GM19043 (cell line): ENCODE data around the gene ZBED4.

Experiments
- ATAC-seq: cut with Tn5 transposase; IDR thresholded peaks from one replicate; pipeline ENCODE4 v1.9.1; 2021; ENCODE audit warnings: low read depth; ENCODE audit not compliant: unreplicated experiment

The ZBED4 gene

GRCh38 chr22:49853981-49854831 is 562 bp downstream of the ZBED4 start:
- peak; percentile 26 for ATAC-seq

- ATAC-seq, result no peak
Measured at GRCh38 chr22:49855251-49855911, 1.7 kb downstream of the ZBED4 start.

GRCh38 chr22:49856343-49856742 is 2.7 kb downstream of the ZBED4 start:
- ATAC-seq, result no peak

DNA sequence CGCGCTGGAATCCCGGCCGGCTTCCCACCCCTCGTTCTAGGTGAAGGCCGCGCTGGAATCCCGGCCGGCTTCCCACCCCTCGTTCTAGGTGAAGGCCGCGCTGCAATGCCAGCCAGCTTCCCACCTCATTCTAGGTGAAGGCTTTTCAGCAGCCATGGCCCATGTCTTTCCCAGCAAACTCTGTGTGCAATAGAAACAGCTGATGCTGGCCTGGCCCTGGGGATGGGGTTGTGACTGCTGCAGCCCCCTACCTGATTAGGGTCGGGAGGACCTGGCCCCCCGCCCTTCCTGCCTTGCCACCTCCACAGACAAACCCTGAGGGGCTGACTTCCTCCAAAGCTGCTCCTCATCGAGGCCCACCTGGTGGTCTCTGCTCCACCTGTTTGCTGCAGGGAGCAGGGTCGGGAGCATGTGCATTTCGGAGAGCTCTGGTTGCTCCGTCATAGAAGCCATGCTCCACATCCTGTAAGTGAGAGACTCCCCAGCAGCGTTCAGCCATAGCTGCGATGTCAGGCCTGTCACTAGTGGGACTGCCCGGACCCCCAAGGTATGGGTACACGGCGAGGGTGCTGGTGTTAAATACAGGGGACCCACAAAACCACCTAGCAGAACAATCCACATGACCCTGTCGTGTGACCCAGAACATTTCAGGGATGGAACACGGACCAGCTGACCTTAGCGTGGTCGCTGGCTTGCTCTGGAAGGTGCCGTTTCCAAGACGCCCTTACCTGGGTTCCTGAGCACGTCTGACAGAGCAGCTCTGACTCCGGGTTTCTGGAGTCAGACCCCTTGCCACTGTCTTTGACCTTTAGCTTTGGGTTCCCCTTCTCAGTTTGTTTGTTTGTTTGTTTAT is 3.3 kb downstream of the ZBED4 start:
- ATAC-seq, result no peak

GRCh38 chr22:49858827-49859226 is 5.2 kb downstream of the ZBED4 start:
- no peak for ATAC-seq

DNA sequence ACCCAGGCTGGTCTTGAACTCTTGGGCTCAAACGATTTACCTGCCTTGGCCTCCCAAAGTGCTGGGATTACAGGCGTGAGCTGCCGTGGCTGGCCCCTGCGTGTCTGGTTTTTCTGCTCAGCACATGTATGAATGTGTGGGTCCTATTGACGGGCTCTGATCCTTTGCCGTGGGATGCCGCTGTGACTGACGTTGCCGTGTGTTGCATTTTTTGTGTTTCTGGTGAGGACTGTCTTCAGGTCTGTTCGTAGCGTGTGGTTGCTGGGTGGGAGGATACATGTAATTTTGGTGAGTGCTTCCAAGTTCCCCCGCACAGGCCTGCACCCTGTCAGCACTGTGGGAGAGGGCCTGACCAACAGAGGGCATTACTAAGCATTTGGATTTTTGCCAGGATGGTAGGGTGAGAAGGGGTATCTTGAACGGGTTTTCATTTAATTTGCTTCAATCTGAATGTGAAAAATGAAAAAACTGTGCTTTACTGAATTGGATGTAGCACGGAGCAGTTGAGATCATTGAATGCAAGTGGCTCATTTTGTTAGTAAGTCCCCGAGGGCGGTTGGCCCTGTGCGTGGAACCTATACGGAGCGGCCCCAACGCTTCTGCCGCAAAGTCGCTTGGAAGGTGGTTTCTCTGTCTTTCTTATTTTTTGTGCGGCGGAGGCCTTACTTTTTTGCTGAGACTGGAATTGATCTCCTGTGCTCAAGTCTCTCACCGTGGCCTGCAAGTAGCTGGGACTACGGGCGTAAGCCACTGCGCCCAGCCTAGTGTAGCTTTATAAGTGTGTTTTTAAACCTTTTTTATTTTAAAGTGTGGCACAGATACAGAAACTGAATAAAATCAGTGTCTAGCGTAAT is 8.2 kb downstream of the ZBED4 start:
- no peak for ATAC-seq

DNA sequence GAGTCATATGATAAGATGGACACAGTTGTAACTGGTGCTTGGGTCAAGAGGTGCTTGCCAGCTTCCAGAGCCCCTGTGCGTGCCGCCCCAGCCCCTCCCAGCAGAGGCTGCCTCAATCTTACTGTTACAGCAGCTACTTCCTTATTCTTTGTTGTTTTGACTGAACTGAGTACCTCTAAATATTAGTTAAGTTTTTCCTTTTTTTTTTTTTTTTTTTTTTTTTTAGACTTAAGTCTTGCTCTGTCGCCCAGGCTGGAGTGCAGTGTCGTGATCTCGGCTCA is 8.8 kb downstream of the ZBED4 start:
- no peak for ATAC-seq

- no peak for ATAC-seq
Measured at GRCh38 chr22:49863931-49864330, 10.3 kb downstream of the ZBED4 start.

GRCh38 chr22:49865156-49865555 is 11.5 kb downstream of the ZBED4 start:
- ATAC-seq, result no peak

DNA sequence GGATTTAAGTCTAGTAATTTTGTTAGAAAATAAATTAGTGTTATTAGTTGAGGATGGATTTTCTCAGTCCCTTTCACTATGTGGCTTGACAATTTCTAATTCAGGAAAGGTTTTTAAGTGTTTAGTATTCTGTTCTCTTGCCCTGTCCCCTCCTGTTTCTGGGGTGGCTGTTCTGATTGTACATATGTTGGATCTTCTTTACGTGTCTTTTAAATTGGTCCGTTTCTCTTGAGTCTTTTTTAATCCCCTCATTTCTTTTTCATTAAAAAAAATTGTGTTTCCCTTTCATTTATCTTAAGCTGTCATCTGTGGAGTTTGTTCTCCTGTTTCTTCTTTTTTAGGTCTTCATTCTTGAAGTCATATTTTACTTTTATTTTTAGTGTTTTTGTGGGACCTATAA is 12.5 kb downstream of the ZBED4 start:
- no peak for ATAC-seq

GRCh38 chr22:49866646-49867045 is 13.0 kb downstream of the ZBED4 start:
- no peak for ATAC-seq

DNA sequence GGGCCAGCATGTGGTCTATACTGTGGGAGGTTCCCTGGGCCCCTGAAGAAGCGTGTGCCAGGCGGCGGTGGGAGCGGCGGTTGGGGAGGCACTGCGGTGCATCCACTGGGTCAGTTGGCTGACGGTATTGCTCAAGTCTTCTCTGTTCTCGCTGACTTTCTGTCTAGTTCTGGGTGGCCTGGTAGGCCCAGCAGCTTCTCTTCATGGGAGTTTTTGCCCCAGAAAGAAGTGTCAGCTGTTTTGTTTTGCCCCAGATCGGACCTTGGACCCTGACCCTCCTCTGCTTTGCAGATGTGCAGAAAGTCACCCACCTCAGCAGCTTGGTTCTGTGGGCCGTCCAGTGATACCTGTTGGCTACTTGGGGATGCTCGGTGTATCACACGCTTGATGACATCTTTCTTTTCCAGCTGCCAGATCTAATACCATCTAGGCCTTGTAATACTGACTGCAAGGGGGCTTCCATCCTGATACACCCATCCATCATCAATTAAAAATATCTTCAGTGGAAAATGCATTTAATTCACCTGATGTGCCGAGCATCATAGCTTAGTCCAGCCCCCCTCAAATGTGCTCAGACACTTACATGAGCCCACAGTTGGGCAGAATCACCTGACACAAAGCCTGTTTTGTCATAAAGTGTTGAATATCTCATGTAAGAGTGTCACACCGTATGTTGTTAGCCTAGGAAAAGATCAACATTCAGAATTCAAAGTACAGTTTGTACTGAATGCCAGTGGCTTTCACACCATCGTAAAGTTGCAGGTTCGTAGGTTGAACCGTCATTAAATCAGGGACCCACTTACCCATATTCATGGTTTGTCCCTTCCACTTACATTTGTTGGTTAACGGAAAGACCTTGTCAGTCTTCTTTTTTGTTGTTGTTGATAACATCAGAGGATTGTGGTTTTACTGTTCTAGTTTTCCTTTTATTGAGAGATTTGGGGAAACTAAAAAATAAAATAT is 13.9 kb downstream of the ZBED4 start:
- ATAC-seq, result no peak

DNA sequence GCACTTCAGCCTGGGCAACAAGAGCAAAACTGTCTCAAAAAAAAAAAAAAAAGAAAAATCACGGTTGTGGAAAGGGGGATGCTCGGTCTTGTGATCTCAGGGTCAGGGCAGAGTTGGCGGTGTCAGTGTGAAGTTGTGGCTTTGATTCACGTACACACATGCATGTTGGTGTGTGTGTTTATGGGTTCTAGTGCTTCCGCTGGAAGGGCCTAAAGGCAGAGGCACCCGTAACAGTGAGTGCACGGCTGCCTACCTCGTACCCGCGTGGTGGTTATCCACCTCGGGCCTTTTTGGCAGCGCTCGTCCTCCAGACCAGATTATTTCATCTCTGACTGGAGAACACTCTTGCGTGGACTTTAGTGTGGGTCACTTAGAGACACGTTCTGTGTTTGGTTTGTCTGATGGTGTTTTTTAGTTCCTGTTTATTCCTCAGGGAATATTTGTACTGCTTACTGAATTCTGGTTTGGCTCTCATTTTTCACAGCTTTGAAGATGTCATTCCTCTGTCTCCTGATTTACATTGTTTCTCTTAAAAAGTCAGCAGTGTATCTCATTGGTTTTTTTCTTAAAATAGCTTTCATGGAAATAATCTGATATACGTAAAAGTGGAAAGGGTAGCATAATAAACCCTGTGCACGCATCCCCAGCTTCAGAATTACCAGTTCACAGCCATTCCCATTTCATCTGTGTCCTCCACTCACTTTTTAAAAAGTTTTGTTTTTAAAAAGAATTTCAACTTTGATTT is 15.6 kb downstream of the ZBED4 start:
- no peak for ATAC-seq

DNA sequence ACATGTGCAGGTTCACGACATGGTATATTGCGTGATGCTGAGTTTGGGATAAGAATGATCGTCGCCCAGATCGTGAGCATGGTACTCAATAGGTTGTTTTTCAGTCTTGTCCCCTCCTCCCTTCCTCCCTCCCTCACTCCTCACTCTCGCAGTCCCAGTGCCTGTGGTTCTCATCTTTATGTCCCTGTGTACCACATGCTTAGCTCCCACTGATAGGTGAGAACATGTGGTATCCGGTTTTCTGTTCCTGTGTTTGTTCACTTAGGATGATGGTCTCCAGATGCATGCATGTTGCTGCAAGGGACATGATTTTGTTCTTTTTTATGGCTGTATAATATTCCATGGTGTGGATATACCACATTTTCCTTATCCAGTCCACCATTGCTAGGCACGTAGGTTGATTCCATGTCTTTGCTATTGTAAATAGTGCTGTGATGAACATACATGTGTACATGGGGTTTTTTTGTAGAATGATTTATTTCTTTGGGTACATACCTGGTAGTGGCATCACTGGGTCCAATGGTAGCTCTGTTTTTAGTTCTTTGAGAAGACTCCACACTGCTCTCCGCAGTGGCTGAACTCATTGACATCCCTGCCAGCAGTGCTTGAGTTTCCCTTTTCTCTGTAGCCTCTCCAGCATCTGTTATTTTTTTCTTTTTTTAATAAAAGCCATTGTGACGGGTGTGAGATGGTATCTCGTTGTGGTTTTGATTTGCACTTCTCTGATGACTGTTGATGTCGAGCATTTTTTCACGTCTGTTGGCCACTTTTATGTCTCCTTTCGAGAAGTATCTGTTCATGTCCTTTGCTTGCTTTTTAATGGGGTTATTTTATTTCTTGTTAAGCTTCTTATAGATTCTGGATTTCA is 16.4 kb downstream of the ZBED4 start:
- no peak for ATAC-seq

DNA sequence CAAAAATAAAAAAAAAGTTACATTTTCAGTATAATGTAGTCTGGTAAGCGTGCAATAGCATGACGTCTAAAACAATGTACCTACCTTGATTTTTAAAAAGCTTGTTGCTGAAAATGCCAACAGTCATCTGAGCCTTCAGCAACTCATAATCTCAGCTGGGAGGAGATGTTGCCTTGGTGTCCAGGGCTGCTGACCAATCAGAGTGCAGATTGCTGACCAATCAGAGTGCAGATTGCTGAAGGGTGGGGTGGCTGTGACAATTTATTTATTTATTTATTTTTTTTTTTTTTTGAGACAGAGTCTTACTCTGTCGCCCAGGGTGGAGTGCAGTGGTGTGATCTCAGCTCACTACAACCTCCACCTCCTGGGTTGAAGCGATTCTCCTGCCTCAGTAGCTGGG is 17.8 kb downstream of the ZBED4 start:
- ATAC-seq, result no peak

- no peak for ATAC-seq
Measured at GRCh38 chr22:49872347-49872746, 18.7 kb downstream of the ZBED4 start.

DNA sequence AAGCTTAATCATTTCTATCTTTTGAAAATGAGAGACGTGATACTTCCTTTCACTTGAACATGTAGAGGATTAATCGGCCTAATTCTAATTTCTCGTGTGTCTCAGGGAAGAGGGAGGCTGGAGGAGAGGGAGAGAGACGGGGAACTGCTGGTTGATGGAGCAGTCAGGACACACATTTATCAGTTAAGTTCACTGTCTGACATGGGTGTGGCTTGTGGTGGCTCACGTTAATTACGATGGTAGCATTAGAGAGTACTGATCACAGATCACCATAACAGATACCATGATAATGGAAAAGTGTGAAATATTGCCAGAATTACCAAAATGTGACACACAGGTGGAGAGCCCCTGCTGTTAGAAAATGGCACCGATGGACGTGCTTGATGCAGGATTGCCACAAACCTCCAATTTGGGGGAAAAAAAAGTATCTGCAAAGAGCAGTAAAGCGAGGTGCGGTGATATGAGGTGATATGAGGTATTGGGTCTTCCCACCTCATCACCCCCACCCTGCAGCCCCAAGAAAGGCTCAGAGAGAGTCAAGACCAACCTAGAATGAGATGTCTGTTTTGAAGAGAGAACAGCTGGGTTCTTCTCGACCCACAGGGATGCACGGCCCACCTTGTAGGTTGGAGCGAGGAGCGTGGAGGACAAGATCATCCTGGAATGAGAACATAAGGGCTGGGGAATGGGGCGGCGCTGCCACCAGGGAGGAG is 19.7 kb downstream of the ZBED4 start:
- no peak for ATAC-seq
